ENCODE data around the gene ANKRD40CL.
"Not testable (repeated sequence)": the region's sequence is repeated elsewhere in the genome, so short reads cannot be mapped to it uniquely, and the experiment has no call there.

The ANKRD40CL gene, protein sequence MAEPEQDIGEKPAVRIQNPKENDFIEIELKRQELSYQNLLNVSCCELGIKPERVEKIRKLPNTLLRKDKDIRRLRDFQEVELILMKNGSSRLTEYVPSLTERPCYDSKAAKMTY

GRCh38 chr17:50767446-50767845, at the start of gene ANKRD40CL:
Gene ANKRD40CL, minus strand, starts transcription at chr17:50767518. Its CDS starts 605 bp downstream, at chr17:50766913.
- in situ Hi-C loops (cut with MboI; ENCODE audit: low pct_unique_long_range_greater_than_20kb, low sequenced_read_pairs), result no loop called here
- DNase-seq, result no peak

GRCh38 chr17:50816271-50816670, 49.0 kb upstream of the ANKRD40CL start:
- in situ Hi-C loops (cut with MboI; ENCODE audit: low pct_unique_long_range_greater_than_20kb, low sequenced_read_pairs), result no loop called here
- no peak for DNase-seq

GRCh38 chr17:50815400-50815799, 48.1 kb upstream of the ANKRD40CL start:
- peak; percentile 54 for DNase-seq
- in situ Hi-C loops (cut with MboI; ENCODE audit: low pct_unique_long_range_greater_than_20kb, low sequenced_read_pairs), result no loop called here

DNA sequence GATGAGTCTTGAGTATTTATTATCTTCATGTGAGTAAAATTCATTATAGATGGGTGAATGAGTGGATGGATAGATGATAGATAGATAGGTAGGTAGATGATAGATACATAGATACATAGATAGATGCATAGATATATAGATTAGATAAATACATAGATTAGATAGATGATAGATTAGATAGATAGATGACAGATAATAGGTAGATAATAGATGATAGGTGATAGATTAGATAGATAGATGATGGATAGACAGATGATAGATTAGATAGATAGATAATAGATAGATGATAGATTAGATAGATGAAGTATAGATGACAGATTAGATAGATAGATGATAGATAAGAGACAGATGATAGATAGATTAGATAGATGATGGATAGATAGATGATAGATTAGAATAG, 46.3 kb upstream of the ANKRD40CL start:
- DNase-seq, result no peak
- in situ Hi-C loops (cut with MboI; ENCODE audit: low pct_unique_long_range_greater_than_20kb, low sequenced_read_pairs), result no loop called here

DNA sequence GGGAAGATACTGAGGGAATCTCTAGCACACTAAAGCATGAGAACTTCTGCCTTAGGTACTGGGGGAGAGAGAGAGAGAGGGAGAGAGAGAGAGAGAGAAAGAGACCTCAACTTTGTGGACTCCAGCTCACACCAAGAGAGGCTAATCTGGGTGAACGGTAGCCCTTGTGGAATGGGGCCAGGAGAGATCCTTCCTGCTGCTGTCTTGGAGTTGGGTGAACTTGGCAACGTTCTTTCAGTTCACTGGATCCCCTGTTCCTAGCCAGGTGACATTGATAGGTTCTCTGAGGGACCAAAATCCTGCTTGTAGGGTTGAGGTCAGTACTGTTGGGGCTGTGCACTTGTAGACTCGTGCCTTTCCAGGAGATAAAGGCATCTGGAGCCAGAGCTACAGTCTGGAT, 41.6 kb upstream of the ANKRD40CL start:
- in situ Hi-C loops (cut with MboI; ENCODE audit: low pct_unique_long_range_greater_than_20kb, low sequenced_read_pairs), result no loop called here
- DNase-seq, result no peak

DNA sequence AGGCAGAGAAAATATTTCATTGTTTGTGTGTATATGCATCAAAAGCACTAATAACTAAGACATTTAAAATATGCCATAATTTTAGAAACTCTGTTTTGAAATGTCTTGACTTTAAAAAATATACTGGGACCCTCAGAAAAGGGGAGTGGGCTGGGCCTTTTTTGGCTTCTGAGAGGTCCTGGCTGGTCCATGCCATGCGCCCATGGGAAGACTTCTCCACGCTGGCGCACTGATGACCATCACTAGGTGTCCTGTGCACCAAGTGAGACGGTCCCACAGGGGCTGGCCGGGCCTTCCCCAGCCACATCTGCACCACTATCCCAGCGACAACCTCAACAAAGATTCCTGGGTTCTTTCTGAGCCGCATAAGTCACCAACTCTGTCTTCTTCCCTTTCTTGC, 41.1 kb upstream of the ANKRD40CL start:
- in situ Hi-C loops (cut with MboI; ENCODE audit: low pct_unique_long_range_greater_than_20kb, low sequenced_read_pairs), result no loop called here
- no peak for DNase-seq

DNA sequence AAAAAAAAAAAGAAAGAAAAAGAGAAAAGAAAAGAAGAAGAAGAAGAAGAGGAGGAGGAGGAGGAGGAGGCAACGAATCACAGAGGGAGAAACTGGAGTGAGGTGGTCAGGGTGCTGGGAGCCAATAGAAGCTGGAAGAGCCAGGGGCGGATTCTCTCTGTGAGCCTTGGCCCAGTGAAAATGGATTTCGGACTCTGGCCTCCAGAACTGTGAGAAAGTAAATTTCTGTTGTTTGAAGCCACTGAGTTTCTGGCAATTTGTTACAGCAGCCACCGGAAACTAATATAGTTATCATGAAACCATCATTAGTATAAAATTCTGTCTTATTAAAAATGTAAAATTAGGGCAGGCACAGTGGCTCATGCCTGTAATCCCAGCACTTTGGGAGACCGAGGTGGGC, 40.4 kb upstream of the ANKRD40CL start:
- DNase-seq, result no peak
- in situ Hi-C loops (cut with MboI; ENCODE audit: low pct_unique_long_range_greater_than_20kb, low sequenced_read_pairs), result no loop called here

DNA sequence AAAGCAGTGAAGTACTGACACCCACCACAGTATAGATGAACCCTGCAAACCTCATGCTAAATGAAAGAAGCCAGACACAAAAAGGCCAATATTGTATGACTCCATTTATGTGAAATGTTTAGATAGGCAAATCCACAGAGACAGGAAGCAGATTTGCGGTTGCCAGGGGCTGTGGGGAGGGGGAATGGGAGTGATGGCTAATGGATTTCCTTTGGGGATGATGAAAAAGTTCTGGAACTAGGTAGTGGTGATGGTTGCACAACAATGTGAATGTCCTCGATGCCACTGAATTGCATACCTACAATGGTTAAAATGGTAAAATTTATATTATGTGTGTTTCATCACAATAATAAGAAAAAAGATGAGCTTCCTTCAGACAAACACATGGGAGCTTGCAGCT, 39.7 kb upstream of the ANKRD40CL start:
- in situ Hi-C loops (cut with MboI; ENCODE audit: low pct_unique_long_range_greater_than_20kb, low sequenced_read_pairs), result no loop called here
- no peak for DNase-seq

DNA sequence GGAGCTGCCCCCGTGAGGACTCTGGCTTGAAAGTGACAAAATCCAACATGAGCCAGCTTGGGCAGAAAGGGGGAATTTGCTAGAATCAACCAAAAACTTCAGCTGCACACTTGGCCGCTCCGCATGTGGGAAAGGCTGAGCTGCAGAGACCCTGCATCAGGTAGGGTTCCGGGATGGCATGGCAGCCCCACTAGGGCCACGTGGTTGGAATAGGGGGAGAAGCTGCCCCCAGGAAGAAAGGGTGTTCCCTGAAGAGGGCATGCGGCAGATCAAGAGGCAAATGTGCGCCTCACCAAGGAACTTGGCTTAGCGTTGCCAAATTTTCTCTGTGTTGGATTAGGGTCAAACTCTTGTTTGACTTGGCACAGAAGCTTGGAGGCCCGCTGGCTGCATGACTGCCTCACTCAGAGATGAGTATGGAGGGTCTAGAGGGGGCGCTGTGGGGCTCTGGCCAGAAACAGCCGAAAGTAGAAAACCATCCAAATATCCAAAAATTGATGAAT, 38.9 kb upstream of the ANKRD40CL start:
- no peak for DNase-seq
- in situ Hi-C loops (cut with MboI; ENCODE audit: low pct_unique_long_range_greater_than_20kb, low sequenced_read_pairs), result no loop called here

DNA sequence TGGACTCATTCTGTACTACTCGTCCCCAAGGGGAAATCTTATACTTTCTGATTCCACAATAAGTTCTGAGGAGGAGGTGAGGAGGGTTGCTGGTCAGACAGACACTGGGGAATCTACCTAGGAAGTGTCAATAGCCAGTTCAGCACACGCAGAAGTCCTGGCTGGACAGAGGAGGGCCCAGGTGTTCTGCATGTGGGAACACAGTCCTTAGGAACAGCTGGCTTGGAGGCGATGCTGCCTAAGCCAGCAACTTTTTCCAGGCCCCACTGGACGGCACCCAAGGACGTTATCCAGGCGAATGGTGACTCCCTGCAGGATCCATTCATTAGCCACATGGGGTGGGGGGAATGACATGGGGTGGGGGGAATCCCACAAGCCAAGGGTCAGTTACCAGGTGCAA, 38.2 kb upstream of the ANKRD40CL start:
- DNase-seq, result no peak
- in situ Hi-C loops (cut with MboI; ENCODE audit: low pct_unique_long_range_greater_than_20kb, low sequenced_read_pairs), result no loop called here

DNA sequence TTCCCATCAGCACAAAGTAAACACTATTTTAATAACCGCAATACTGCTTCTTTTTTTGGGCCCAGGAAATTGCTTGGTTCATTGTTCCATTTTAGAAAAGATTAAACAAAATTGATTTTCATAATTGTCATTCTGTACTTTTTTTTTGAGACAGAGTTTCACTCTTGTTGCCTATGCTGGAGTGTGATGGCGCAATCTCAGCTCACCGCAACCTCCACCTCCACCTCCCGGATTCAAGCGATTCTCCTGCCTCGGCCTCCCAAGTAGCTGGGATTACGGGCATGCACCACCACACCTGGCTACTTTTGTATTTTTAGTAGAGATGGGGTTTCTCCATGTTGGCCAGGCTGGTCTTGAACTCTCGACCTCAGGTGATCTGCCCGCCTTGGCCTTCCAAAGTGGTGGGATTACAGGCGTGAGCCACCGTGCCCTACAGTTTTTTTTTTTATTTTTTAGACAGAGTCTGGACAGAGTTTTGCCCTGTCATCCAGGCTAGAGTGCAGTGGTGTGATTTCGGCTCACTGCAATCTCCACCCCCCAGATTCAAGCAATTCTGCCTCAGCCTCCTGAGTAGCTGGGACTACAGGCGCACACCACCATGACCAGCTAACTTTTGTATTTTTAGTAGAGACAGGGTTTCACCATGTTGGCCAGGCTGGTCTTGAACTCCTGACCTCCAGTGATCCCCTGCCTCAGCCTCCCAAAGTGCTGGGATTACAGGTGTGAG, 37.6 kb upstream of the ANKRD40CL start:
- in situ Hi-C loops (cut with MboI; ENCODE audit: low pct_unique_long_range_greater_than_20kb, low sequenced_read_pairs); DNase-seq: not testable (repeated sequence)

- in situ Hi-C loops (cut with MboI; ENCODE audit: low pct_unique_long_range_greater_than_20kb, low sequenced_read_pairs), result no loop called here
- DNase-seq, result no peak
Measured at GRCh38 chr17:50803676-50804075, 36.4 kb upstream of the ANKRD40CL start.

- no peak for DNase-seq
- in situ Hi-C loops (cut with MboI; ENCODE audit: low pct_unique_long_range_greater_than_20kb, low sequenced_read_pairs), result no loop called here
Measured at GRCh38 chr17:50802609-50803571, 35.6 kb upstream of the ANKRD40CL start.

- in situ Hi-C loops (cut with MboI; ENCODE audit: low pct_unique_long_range_greater_than_20kb, low sequenced_read_pairs), result no loop called here
- no peak for DNase-seq
Measured at GRCh38 chr17:50800196-50800700, 32.9 kb upstream of the ANKRD40CL start.

- in situ Hi-C loops (cut with MboI; ENCODE audit: low pct_unique_long_range_greater_than_20kb, low sequenced_read_pairs), result no loop called here
- no peak for DNase-seq
Measured at GRCh38 chr17:50799582-50799981, 32.3 kb upstream of the ANKRD40CL start.

- DNase-seq, result no peak
- in situ Hi-C loops (cut with MboI; ENCODE audit: low pct_unique_long_range_greater_than_20kb, low sequenced_read_pairs), result no loop called here
Measured at GRCh38 chr17:50798424-50799288, 31.3 kb upstream of the ANKRD40CL start.

GRCh38 chr17:50797135-50797810, 30.0 kb upstream of the ANKRD40CL start:
- DNase-seq, result peak; percentile 41

GRCh38 chr17:50794361-50794760, 27.0 kb upstream of the ANKRD40CL start:
- in situ Hi-C loops (cut with MboI; ENCODE audit: low pct_unique_long_range_greater_than_20kb, low sequenced_read_pairs), result no loop called here
- no peak for DNase-seq

More at GRCh38 chr17:50797135-50797810, 30.0 kb upstream of the ANKRD40CL start:
- in situ Hi-C loops (cut with MboI; ENCODE audit: low pct_unique_long_range_greater_than_20kb, low sequenced_read_pairs), result no loop called here

Data from KBM-7 (cell line).